ENCODE measurements around the gene ZNF382.

ZNF382 gene

GRCh38 chr19:36605877-36606478 lies 865 bp downstream of the ZNF382 start (continued):
- TF ChIP-seq BCL6B (tag by site-specific recombination; IDR thresholded peaks at IDR 0.05) (no peak), ZNF24 (tag by site-specific recombination; IDR thresholded peaks at IDR 0.05) (no peak), ZNF707 (tag by site-specific recombination; IDR thresholded peaks at IDR 0.05) (no peak), ZNF335 (tag by site-specific recombination; conservative IDR thresholded peaks at IDR 0.05) (no peak; the same call in 1 of the 2 replicates), MZF1 (tag by site-specific recombination; IDR thresholded peaks at IDR 0.05; ENCODE audit: borderline replicate concordance) (no peak), ZBTB1 (tag by site-specific recombination; IDR thresholded peaks at IDR 0.05) (0 out of 2 replicates have a peak, but pooled peaks have one; percentile 44), KLF16 (tag by site-specific recombination; IDR thresholded peaks at IDR 0.05) (no peak), ZNF837 (tag by site-specific recombination; IDR thresholded peaks at IDR 0.05) (no peak), OSR2 (tag by site-specific recombination; IDR thresholded peaks at IDR 0.05) (no peak), ZSCAN30 (tag by site-specific recombination; IDR thresholded peaks at IDR 0.05) (no peak), ZNF664 (tag by site-specific recombination; IDR thresholded peaks at IDR 0.05) (peak; percentile 55; the same call in 1 of the 2 replicates), ZNF302 (tag by site-specific recombination; IDR thresholded peaks at IDR 0.05; ENCODE audit: low read depth) (no peak), GFI1B (tag by site-specific recombination; IDR thresholded peaks at IDR 0.05) (0 out of 2 replicates have a peak, but pooled peaks have one; percentile 66), SCRT2 (tag by site-specific recombination; IDR thresholded peaks at IDR 0.05) (0 out of 2 replicates have a peak, but pooled peaks have one; percentile 25), BCL11A (tag by site-specific recombination; IDR thresholded peaks at IDR 0.05; ENCODE audit: low read depth) (no peak), ZNF473 (tag by site-specific recombination; IDR thresholded peaks at IDR 0.05) (no peak), ZNF350 (tag by site-specific recombination; IDR thresholded peaks at IDR 0.05) (no peak), ZNF133 (tag by site-specific recombination; IDR thresholded peaks at IDR 0.05) (peak; percentile 3; the same call in 1 of the 2 replicates), ZNF677 (tag by site-specific recombination; IDR thresholded peaks at IDR 0.05) (no peak), ZSCAN18 (tag by site-specific recombination; IDR thresholded peaks at IDR 0.05) (no peak), ZNF114 (tag by site-specific recombination; IDR thresholded peaks at IDR 0.05) (no peak), ZNF274 (IDR thresholded peaks at IDR 0.05; ENCODE audit: low read length) (no peak), ZNF274 (tag by site-specific recombination; IDR thresholded peaks at IDR 0.05; ENCODE audit: borderline replicate concordance) (no peak), ZNF514 (tag by site-specific recombination; IDR thresholded peaks at IDR 0.05) (no peak), ZNF654 (tag by site-specific recombination; IDR thresholded peaks at IDR 0.05; ENCODE audit: low read depth) (no peak), ZNF76 (tag by site-specific recombination; IDR thresholded peaks at IDR 0.05; ENCODE audit: borderline replicate concordance, low read depth) (no peak), ZNF146 (tag by site-specific recombination; IDR thresholded peaks at IDR 0.05) (peak; percentile 52; the same call in 1 of the 2 replicates), ZNF280C (tag by site-specific recombination; IDR thresholded peaks at IDR 0.05) (peak; percentile 12; the same call in 1 of the 2 replicates), ZNF214 (tag by site-specific recombination; IDR thresholded peaks at IDR 0.05; ENCODE audit: borderline replicate concordance) (no peak), PBX3 (CRISPR knock-in tag; IDR thresholded peaks at IDR 0.05) (no peak), ZNF623 (tag by site-specific recombination; IDR thresholded peaks at IDR 0.05) (no peak), ZBTB21 (tag by site-specific recombination; IDR thresholded peaks at IDR 0.05) (peak; percentile 20; the same call in 1 of the 2 replicates), ZNF23 (tag by site-specific recombination; IDR thresholded peaks at IDR 0.05; ENCODE audit: borderline replicate concordance) (no peak), ZBTB44 (tag by site-specific recombination; IDR thresholded peaks at IDR 0.05) (no peak), ZNF830 (tag by site-specific recombination; IDR thresholded peaks at IDR 0.05; ENCODE audit: low read depth) (no peak)

All from HEK293 (cell line).